Gastroesophageal sphincter (tissue), 2 donors: ENCODE results near the gene KCNG4.

Experiments
- POLR2A ChIP-seq, 2 donors: fragments of 450-650 bp; IDR thresholded peaks; one replicate each; pipeline ENCODE4 v1.6.1; 2017; ENCODE audit warnings: antibody characterized with exemption in 2 of 2, mild to moderate bottlenecking in 2 of 2, moderate library complexity in 1 of 2
- POLR2AphosphoS5 ChIP-seq: sonication (generic); formaldehyde crosslinking; IDR thresholded peaks from one replicate; pipeline ENCODE4 v1.6.1; 2017; ENCODE audit warnings: antibody characterized with exemption

GRCh38 chr16:84247844-84248243, 8.0 kb upstream of the KCNG4 start:
- TF ChIP-seq POLR2A (IDR thresholded peaks at IDR 0.05) (no peak), POLR2AphosphoS5 (no peak)
